Fibroblast of villous mesenchyme (primary cell): ENCODE results near the gene CIAPIN1. TPM values are rescaled to one million over a fixed set of nuclear protein-coding genes. Genes with fewer than 3 reads are reported as not detected.

Experiments
- DNase-seq: peaks from one replicate; pipeline ENCODE4 v3.0.0-alpha.2; 2010; ENCODE audit warnings: low read depth
- H3K4me3 ChIP-seq: 2 replicates; pipeline ENCODE4 v1.5.1; 2011; ENCODE audit warnings: low read depth, mild to moderate bottlenecking, low read length
- CTCF ChIP-seq: IDR thresholded peaks from 2 replicates; pipeline ENCODE4 v1.5.1; 2012; ENCODE audit warnings: low read depth, mild to moderate bottlenecking, low read length; ENCODE audit not compliant: insufficient read depth
- total RNA-seq: library from RNA; depleted of rRNA; stranded (reverse); fragments of >200 nt; gene quantifications from 2 replicates; pipeline ENCODE4 v1.2.3, GENCODE V29; 2012

Gene CIAPIN1
- total RNA-seq, 1 donor, result 62.6 TPM

- no peak for DNase-seq
- no peak overlapping the region for H3K4me3 ChIP-seq
- no peak for TF ChIP-seq CTCF
Measured at GRCh38 chr16:57413301-57413730, 33.9 kb downstream of the CIAPIN1 start.

GRCh38 chr16:57412584-57412983 is 34.6 kb downstream of the CIAPIN1 start:
- H3K4me3 ChIP-seq, result no peak overlapping the region
- DNase-seq, result no peak
- TF ChIP-seq CTCF, result no peak

GRCh38 chr16:57411362-57411976 is 35.7 kb downstream of the CIAPIN1 start:
- H3K4me3 ChIP-seq, result no peak overlapping the region
- no peak for TF ChIP-seq CTCF
- no peak for DNase-seq

GRCh38 chr16:57409870-57410587 is 37.2 kb downstream of the CIAPIN1 start:
- no peak for TF ChIP-seq CTCF
- no peak overlapping the region for H3K4me3 ChIP-seq

GRCh38 chr16:57409065-57409464 is 38.1 kb downstream of the CIAPIN1 start:
- no peak for TF ChIP-seq CTCF
- no peak overlapping the region for H3K4me3 ChIP-seq
- DNase-seq, result no peak

More at GRCh38 chr16:57409870-57410587, 37.2 kb downstream of the CIAPIN1 start:
- no peak for DNase-seq

GRCh38 chr16:57407521-57408353 is 39.4 kb downstream of the CIAPIN1 start:
- DNase-seq, result no peak
- TF ChIP-seq CTCF, result no peak
- H3K4me3 ChIP-seq, result no peak overlapping the region
